ENCODE results near the gene CORO6.

Gene CORO6

DNA sequence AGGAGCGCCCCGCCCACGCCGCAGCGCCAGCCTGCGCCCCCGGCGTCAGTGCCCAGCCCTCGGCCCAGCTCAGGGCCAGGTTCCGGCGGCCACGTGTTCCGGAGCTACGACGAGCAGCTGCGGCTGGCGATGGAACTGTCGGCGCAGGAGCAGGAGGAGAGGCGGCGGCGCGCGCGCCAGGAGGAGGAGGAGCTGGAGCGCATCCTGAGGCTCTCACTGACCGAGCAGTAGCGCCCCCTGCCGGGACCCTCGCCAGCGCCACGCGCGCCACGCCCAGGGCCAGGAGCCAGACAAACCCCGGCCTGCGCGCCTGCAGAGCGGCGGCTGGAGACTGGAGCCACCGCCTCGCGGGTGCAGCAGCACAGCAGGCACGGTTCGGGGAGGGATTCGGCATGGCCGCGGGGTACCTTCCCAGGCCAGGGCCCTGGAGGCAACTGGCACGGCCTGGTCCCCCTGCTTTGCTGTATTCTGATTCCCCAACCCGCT, 9.3 kb downstream of the CORO6 start:
- DNase-seq (ENCODE audit: low read depth in 3 of 3): peak; percentile 94 to 97 (median 96)

DNA sequence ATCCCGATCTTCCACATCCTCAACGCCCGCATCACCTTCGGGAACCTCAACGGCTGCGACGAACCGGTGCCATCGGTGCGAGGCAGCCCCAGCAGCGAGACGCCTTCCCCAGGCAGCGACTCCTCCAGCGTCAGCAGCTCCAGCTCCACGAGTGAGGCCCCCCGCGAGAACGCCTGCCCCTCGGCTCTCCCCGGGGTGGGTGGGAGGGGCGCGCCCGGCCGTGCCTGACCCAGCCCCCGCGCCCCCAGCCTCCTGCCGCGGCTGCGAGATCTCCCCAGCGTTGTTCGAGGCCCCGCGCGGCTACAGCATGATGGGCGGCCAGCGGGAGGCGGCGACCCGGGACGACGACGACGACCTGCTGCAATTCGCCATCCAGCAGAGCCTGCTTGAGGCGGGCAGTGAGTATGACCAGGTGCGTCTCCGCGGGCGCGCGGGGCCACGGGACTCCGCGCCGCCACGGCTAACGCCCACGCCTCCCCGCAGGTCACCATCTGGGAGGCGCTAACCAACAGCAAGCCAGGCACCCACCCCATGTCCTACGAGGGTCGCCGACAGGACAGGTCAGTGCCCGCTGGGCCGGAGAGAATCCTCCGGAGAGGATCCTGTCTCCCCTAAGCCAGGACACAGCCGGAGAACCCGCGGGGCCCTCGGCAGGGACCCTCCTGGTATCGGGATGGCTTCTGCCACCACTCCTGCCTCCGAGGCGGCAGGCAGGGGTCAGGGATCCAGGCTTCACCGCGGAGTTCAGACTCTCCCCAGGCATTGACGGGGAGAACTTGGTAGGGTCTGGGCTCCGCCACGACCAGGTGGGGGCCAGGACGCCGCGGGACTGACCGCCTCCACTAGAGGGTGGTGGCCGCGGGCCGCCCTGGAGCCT, 10.1 kb downstream of the CORO6 start:
- DNase-seq (ENCODE audit: low read depth in 3 of 3): no peak

DNA sequence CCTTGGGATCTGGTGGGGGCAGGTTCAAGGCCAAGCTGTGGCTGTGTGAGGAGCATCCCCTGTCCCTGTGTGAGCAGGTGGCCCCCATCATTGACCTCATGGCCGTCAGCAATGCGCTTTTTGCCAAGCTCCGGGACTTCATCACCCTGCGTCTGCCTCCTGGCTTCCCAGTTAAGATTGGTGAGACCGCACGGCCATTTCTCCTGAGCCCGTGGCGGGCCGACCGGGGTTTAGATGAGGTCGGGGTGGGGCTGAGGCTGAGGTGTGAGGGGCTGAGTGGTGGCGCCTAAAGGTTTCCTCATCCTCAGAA, 10.7 kb downstream of the CORO6 start:
- DNase-seq (ENCODE audit: low read depth in 3 of 3): no peak

DNA sequence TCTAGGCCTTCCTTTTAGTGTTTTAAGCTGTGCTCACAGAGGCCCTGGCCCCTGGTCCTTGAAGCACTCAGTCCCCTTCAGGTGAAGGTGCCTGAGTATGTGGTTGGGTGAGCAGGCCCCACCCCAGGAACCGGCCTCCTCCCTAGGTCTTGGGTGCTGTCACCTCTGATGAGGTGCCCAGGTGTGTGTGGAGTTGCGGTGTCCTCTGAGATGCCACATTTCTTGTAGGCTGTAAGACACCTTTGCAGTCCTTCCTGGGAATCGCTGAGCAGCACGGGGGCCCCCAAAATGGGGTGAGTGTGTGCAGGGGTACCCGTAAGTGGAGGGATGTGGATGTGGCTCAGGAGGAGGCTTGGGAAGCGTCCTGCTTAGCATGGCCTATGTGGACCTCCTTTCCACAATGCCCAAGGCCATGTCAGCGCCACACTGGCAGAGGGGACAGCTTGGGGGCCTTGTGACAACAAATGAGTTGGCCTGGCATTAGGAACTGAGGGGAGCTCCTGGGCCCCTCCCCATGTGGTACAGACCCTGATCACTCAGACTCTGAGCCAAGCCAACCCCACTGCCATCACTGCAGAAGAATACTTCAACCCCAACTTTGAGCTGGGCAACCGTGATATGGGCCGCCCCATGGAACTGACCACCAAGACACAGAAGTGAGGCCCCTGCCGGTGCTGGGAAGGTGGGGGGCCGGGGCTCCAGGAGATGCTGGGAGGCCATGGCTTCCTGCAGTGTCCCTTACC, 11.2 kb downstream of the CORO6 start:
- no peak for DNase-seq (ENCODE audit: low read depth in 3 of 3)

DNA sequence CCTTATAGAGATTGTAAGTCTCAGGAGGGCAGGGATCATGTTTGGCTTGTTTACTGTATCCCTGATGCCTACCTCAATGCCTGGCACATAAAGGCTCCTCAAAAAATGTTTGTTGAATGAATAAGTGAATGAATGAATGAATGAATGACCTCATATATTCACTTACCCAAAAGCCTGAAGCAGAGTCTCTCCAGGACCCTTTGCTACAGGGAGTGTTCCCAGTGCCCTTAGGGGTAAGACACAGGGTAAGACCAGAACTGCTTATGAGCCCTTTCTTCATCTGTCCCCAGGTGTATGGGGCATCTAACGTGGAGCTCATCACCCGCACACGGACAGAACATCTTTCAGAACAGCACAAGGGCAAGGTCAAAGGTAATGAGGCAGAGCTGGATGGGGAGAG, 12.3 kb downstream of the CORO6 start:
- DNase-seq (ENCODE audit: low read depth in 3 of 3): no peak

DNA sequence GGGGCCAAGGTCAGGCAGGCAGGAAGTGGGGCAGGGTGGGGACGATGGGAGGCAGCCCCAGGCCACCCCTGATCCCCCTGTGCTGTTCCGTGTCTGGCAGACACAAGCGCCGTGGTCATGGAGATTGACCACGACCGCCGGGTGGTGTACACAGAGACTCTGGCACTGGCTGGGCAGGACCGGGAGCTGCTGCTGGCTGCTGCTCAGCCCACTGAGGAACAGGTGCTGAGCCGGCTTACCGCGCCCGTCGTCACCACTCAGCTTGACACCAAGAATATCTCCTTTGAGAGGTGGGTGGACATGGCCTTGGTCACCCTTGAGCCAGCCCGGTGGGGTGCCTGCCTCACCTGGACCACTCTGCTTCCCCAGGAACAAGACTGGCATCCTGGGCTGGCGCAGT, 13.7 kb downstream of the CORO6 start:
- DNase-seq (ENCODE audit: low read depth in 3 of 3): no peak

DNA sequence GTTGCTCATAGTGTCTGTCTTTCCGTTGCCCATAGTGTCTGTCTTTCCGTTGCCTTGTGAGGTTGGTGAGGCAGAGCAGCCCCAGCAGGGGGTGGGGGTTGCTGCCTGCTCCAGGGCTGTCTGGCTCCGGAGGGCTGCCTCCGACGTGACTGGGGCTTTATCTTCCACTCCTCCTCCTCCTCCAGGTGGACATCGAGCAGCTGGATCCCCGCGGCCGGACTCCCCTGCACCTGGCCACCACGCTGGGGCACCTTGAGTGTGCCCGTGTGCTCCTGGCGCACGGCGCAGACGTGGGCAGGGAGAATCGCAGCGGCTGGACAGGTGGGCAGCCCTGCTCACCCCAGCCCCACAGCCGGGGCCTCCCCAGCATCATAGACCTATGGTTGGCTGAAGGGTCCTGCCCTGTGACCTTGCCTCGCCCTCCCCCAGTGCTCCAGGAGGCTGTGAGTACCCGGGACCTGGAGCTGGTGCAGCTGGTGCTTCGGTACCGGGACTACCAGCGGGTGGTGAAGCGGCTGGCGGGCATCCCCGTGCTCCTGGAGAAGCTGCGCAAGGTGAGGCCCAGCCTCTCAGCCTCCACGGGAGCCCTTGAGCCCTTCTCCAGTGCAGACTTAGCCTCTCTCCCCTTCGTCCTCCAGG, 15.0 kb downstream of the CORO6 start:
- no peak for DNase-seq (ENCODE audit: low read depth in 3 of 3)

DNA sequence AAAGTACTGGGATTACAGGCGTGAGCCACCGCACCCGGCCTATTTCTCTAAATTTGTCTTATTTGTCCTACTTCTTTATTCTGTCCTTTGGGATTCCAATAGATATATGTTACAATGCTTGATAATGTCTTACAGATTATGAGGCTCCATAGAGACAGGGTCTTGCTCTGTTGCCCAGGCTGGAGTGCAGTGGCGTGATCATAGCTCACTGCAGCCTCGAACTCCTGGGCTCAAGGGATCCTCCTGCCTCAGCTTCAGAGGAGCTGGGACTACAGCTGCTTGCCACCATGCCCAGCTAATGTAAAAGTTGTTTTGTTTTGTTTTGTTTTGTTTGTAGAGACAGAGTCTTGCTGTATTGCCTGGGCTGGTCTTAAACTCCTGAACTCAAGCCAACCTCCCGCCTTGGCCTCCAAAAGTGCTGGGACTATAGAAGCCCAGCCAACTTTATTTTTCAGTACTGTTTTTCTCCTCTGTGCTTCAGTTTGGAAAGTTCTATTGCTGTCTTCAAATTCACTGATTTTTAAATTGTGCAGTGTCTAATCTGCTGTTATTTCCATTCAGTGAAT, 19.5 kb downstream of the CORO6 start:
- no peak for DNase-seq (ENCODE audit: low read depth in 3 of 3)

DNA sequence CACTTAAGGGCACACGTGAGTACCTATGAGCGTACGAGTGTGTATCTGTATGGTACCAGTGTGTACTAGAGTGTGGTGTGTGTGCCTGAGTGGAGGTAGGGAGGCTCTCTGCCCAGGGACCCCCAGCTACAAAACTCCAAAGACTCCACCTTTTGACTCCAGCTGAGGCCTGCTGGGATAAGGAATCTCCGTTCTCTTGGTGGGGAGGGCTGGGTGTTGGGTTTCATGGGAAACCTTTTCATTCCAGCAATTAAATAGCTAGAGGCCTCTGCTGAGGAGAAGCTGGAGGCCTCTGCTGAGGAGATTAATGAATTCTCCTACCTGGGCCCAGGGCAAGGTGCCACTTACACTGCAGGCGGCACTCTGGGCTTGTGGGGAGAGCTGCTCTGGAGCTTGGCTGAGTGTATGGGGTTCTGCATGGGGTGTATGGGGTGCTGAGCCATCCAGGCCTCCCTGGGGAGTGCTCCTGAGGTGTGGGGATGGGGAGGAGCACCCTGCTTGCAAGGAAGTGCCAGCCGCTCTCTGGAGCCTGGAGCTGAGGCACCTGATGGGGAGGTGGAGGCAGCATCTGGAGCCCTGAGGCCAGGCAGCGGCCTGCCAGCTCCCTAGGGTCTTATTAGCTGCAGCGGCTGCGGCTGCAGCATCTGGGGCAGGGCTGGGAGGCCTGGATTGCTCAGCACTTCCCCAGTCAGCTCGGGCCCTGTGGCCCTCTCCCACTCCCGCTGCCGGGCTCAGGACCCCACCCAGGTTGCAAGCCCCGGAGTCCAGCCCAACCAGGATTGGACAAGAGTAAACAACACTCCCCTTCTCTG, 25.1 kb downstream of the CORO6 start:
- DNase-seq (ENCODE audit: low read depth in 3 of 3): no peak

DNA sequence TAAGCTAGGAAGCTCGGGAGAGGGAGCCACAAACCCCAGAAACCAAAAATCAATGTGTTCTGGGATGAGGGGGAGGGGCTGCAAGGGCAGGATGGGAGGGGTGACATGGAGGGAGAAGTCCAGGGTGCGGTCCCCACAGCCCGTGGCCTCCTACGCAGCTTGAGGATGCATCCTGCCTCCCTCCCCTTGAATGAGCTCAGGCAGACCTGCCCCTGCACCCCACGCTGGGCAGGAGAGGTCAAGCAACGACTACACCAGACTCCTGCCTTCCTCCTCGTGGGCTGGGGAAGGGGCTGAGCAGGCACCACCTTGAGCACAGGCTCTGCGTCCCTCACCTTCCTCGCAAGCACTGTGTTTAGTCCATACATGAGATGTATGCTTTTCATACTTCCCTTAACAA, 25.9 kb downstream of the CORO6 start:
- DNase-seq (ENCODE audit: low read depth in 3 of 3): no peak

DNA sequence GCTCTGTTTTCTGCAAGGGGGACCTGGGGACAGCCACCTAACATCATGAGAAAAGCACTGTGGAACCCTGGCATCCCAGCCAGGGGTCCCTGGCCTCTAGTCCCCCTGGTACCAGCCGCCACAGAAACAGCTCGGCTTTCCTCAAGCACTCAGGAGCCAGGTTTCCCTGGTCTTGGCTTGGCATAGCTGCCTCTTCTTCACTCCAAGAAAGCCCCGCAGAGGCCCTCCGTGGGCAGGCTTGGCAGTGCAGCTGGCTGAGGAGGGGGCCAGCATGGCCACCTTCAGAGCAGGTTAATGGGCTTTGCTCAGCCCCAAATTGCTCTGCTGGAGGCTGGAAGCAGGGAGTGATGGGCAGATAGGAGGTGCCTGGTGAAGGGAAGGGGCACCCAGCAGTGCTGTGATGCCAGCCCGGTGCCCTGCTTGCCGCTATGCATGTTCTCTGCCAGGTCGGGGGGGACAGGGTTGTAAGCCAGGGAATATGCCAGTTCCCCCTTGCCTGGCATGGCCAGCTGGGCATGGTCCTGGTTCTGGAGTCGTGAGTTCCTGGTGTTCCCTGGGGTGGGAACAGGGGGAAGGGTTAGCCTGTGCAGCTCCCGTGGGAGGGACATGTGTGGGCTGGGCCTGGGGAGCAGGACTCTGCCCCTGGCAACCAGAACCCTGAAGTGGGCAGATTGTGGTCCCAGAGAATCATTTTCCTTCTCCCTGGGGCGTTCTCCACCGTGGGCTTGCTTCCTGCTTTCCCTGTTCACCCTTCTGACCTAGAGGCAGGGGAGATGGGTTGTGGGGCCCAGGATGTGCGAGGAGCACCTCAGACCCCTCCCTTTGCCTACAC, 26.6 kb downstream of the CORO6 start:
- DNase-seq (ENCODE audit: low read depth in 3 of 3): no peak

DNA sequence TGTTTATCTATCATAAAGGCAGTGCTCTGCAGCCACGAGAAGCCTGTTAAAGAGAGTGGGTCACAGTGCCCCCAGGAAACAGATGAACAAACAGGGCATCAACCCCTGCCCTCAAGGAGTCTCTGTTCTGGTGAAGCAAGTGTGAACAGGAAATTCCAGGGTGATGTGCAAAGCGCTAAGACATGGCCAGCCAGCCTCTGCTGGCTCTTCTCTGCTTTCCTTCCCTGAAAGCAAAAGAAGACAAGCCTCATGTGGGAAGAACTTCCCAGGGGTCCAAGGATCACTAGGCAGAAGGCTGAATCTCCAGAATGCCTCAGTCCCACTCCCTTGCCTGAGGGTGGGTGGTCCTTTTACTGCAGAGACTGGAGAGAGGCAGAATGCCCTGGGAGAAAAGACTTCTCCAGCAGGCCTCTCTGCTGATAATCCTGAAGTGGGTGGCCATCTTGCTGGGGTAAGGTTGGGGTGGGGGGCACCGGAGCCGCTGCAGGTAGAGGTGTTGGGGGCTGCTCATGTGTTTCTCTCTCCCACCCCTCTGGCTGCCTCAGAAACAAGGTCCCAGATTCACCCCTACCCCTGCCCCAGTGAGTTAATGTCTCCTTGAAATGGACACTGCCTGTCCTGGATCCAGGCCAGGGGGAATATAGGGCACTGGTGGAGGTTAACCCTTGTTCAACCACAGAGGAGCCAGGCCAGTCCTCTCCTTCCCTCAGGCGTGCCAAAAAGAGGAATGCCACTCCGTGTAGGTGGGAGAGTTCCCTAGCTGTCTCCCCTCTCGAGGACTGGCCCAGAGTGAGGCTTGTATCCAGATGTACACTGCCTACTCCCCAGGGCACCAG, 27.4 kb downstream of the CORO6 start:
- DNase-seq (ENCODE audit: low read depth in 3 of 3): no peak

DNA sequence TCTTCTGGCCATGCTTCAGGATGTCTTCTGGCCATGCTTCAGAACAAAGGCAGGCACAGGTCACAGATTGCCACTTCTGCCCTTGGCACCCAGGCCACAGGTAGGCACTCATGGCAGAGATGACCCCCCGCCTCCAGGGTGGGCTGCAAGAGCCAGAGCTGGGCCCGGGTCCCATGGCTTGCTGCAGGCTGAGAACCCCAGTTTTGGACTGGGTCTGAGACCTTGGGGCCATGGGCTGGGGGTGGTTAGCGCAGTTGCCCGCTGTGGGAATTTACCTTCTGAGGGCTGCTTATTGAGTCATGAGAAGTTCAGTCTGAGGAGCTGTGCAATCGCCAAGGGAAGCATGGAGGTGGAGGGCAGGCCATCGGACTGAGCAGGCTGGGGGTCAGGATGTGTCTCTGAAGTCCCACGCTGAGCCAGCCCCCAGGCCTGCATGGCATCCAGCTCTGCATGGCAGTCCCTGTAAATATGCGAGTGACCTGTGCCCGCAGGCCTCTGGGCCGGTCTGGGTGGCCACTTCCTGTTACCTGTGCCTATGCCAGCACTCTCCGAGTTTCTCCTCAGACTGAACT, 28.1 kb downstream of the CORO6 start:
- DNase-seq (ENCODE audit: low read depth in 3 of 3): no peak

DNA sequence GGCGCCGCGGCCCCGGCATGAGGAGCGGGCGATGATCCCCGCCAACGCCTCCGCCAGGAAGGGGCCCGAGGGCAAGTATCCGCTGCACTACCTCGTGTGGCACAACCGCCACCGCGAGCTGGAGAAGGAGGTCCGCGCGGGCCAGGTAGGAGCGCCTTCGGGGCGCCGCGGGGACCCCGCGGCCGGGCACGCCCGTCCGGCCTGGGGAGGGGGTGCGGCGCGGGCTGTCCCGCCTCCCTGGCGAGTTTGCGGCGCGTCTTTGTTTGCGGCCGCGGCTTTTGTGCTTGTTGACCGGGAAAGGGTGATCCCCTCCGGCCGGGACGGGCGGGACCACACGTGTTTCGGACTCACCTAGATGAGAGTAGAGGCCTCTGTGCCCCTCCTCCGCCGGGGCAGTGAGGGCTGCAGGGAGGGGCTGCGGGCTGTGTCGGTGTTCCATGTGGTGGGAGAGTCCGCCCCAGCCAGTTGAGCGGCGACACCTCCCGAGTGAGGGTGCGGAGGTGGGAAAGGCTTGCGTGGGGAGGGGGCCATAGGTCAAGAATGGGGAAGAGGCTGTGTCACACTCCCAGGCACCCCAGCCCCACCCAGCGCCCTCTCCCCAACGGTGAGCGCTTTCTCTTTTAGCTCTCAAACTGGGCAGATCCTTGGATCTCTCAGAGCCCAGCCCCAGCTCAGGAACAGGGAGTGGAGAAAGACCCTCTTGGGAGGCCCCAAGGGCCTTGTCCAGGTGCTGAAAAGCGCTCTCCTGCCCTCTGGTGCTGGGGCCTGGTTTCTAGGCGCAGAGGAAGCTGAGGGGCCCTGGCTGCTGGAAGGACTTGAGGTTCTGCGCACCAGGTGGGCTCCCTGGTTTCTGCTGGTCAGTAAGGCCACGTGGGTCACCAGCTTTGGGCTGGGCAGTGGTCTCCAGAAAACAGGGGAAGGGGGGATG, 28.9 kb downstream of the CORO6 start:
- no peak for DNase-seq (ENCODE audit: low read depth in 3 of 3)

DNA sequence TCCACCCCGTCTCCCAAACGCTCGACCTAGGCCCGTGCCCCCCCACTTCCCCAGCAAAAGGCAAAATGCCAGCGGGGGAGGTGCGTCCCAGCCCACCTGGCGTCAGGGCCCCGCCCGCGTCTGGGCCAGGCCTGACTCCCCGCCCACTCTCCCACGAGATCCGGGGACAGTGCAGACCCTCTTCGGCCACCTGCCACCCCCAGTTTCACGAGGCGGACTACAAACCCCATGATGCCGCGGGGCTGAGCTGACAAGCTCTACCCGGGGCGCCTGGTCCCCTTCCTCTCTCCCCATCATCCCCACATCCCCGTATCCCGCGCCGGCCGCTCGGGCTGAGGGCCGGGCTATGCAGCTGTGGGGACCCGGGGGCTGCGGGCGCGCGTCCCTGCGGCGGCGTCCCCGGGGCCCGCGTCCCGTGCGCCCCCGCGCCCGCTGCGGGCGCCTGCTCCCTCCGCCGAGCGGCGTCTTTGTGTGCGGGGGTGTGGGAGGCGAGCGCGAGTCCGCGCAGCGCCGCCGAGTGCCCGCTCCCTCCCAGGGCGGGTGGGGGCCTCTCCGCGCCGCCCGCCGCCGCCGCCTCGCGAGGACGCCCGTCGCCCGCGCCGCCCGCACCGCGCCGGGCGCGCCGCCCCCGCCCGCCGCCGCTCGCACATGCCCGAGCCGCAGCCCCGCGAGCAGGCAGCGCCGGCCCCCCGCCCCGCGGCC, 29.7 kb downstream of the CORO6 start, which contains the start of gene ANKRD13B:
TSS of gene ANKRD13B (plus strand) at position 283 of the 702 bp plus-strand sequence. CDS start 490 bp downstream, outside the sequence.
- DNase-seq (ENCODE audit: low read depth in 3 of 3): no peak

DNA sequence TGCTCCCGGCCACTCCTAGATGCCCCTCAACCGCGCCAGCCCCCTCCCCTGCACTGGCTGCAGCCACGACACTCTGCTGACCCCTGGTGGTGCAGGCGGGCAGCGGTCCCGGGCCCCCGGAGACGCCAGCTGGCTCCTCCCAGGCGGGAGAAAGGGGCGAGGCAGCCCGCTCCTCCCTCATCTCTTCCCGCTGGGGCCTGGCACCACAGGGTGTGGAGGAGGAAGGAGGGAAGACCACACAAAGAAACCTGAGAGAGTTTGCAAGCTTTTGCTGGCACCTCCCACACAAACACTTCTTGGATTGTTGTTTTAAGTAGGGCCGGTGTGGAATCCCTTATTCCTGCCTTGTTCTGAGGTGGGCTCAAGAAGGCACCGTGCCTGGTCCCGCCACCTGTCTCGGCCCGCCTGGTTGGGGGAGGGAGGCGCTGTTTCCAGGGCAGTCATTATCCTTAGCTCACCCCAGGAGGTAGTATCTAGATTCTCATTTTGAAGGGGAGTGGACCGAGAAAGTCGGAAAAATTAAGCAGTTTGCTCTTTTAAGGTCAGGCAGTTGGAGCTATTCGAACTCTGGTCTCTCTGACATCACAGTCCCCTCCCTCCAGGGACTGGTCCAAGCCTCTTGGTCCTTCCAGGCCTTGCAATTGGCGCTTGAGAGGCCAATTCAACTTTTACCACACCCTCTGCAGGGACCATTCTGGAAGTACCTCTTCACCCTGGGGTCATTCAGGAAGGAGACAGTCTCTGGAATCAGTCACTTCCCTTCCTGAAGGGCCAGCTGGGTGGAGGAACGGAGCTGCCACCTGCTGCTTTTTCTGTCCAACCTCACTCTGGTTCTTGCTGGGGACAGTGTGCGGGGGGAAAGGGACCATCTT, 30.7 kb downstream of the CORO6 start:
- peak; percentile 68 to 88 (median 72) for DNase-seq (ENCODE audit: low read depth in 3 of 3)

All from stimulated activated CD4-positive, alpha-beta T cell treated with anti-CD3 and anti-CD28 coated beads, TNF-alpha, amount 100 ng/mL, for 48 hours (primary cell).